ENCODE results near the gene TOX2.

Gene TOX2

GRCh38 chr20:44111712-44112335 is 197.2 kb downstream of the TOX2 start:
- DNase-seq (ENCODE audit: low read depth): peak; percentile 38
- no peak overlapping the region for H3K4me3 ChIP-seq (ENCODE audit: low read length)
- no peak for TF ChIP-seq CTCF (conservative IDR thresholded peaks at IDR 0.05; ENCODE audit: low read length)

GRCh38 chr20:44112456-44112855 is 197.8 kb downstream of the TOX2 start:
- H3K4me3 ChIP-seq (ENCODE audit: low read length): no peak overlapping the region
- DNase-seq (ENCODE audit: low read depth): no peak
- TF ChIP-seq CTCF (conservative IDR thresholded peaks at IDR 0.05; ENCODE audit: low read length): no peak

GRCh38 chr20:44112889-44113617 is 198.4 kb downstream of the TOX2 start:
- no peak for TF ChIP-seq CTCF (conservative IDR thresholded peaks at IDR 0.05; ENCODE audit: low read length)
- no peak for DNase-seq (ENCODE audit: low read depth)

GRCh38 chr20:44113618-44114376 is 199.1 kb downstream of the TOX2 start:
- H3K4me3 ChIP-seq (ENCODE audit: low read length): no peak overlapping the region
- DNase-seq (ENCODE audit: low read depth): no peak
- no peak for TF ChIP-seq CTCF (conservative IDR thresholded peaks at IDR 0.05; ENCODE audit: low read length)

More at GRCh38 chr20:44112889-44113617, 198.4 kb downstream of the TOX2 start:
- H3K4me3 ChIP-seq (ENCODE audit: low read length): no peak overlapping the region

GRCh38 chr20:44115181-44115580 is 200.5 kb downstream of the TOX2 start:
- no peak overlapping the region for H3K4me3 ChIP-seq (ENCODE audit: low read length)
- DNase-seq (ENCODE audit: low read depth): no peak
- no peak for TF ChIP-seq CTCF (conservative IDR thresholded peaks at IDR 0.05; ENCODE audit: low read length)

GRCh38 chr20:44115762-44116644 is 201.4 kb downstream of the TOX2 start:
- no peak for DNase-seq (ENCODE audit: low read depth)
- H3K4me3 ChIP-seq (ENCODE audit: low read length): no peak overlapping the region
- TF ChIP-seq CTCF (conservative IDR thresholded peaks at IDR 0.05; ENCODE audit: low read length): no peak

Measured in AG10803 (cell line).